Measurements from ENCODE around the gene ITM2B. TPM values are rescaled to one million over a fixed set of nuclear protein-coding genes. Genes with fewer than 3 reads are reported as not detected.

The ITM2B gene
- total RNA-seq, 4 donors from 2014 or later = 107 to 209 (median 168) TPM

DNA sequence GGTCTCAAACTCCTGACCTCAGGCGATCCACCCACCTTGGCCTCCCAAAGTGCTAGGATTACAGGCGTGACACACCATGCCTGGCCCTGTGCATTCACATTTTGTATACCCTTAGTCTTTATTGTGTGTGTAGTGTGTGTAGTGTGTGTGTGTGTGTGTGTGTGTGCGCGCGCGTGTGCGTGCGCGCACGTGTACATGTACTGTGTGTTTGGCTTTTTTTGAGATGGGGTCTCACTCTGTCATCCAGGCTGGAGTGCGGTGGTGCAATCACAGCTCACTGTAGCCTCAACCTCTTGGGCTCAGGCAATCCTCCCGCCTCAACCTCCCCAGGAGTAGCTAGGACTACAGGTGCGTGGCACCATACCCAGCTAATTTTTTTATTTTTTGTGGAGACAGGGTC, 22.1 kb downstream of the ITM2B start:
- H3K27ac ChIP-seq = no peak overlapping the region
- TF ChIP-seq, protein P1, sequence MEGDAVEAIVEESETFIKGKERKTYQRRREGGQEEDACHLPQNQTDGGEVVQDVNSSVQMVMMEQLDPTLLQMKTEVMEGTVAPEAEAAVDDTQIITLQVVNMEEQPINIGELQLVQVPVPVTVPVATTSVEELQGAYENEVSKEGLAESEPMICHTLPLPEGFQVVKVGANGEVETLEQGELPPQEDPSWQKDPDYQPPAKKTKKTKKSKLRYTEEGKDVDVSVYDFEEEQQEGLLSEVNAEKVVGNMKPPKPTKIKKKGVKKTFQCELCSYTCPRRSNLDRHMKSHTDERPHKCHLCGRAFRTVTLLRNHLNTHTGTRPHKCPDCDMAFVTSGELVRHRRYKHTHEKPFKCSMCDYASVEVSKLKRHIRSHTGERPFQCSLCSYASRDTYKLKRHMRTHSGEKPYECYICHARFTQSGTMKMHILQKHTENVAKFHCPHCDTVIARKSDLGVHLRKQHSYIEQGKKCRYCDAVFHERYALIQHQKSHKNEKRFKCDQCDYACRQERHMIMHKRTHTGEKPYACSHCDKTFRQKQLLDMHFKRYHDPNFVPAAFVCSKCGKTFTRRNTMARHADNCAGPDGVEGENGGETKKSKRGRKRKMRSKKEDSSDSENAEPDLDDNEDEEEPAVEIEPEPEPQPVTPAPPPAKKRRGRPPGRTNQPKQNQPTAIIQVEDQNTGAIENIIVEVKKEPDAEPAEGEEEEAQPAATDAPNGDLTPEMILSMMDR (IDR thresholded peaks at IDR 0.05 in 4 of 5, conservative IDR thresholded peaks at IDR 0.05 in 1 of 5) = no peak
- no peak for TF ChIP-seq POLR2A (IDR thresholded peaks at IDR 0.05)
- ATAC-seq (no peak), DNase-seq (no peak)
- no peak overlapping the region for H3K4me3 ChIP-seq
- H3K27me3 ChIP-seq = no peaks in the 10 kb centered on the region
- intact Hi-C loops (cut with DNase I; ENCODE audit: low total_unique reads) = no loop called here
- no peaks in the 10 kb centered on the region for H3K9me3 ChIP-seq
- in situ Hi-C loops (cut with MboI; ENCODE audit: low sequenced_read_pairs in 4 of 4) = no loop called here
- H3K36me3 ChIP-seq = peaks cover 0 to 61% of the 10 kb centered on the region in 2 donors
- peaks cover 24 to 30% of the 10 kb centered on the region in 2 donors for H3K4me1 ChIP-seq

DNA sequence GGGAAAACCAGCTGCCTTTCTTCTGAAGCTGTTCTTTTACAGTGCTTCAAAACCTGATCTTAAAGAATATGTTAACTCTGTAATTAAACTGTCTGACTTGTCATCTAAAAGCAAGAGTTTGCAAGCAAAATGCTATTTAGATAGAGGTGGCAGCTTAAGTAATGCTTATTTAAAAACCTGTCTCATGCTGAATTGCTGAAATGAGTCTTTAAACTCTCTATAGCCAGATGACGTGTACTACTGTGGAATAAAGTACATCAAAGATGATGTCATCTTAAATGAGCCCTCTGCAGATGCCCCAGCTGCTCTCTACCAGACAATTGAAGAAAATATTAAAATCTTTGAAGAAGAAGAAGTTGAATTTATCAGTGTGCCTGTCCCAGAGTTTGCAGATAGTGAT, 22.9 kb downstream of the ITM2B start:
- no peak for TF ChIP-seq POLR2A (IDR thresholded peaks at IDR 0.05)
- TF ChIP-seq, protein P1 (IDR thresholded peaks at IDR 0.05 in 4 of 5, conservative IDR thresholded peaks at IDR 0.05 in 1 of 5) = no peak
- no peaks in the 10 kb centered on the region for H3K9me3 ChIP-seq
- no peak overlapping the region for H3K27ac ChIP-seq
- no peak for ATAC-seq
- no peak for DNase-seq
- H3K27me3 ChIP-seq = no peaks in the 10 kb centered on the region
- intact Hi-C loops (cut with DNase I; ENCODE audit: low total_unique reads) (no loop called here), in situ Hi-C loops (cut with MboI; ENCODE audit: low sequenced_read_pairs in 4 of 4) (no loop called here)
- peaks cover 18 to 27% of the 10 kb centered on the region in 2 donors for H3K4me1 ChIP-seq
- peaks cover 0 to 68% of the 10 kb centered on the region in 2 donors for H3K36me3 ChIP-seq
- no peak overlapping the region for H3K4me3 ChIP-seq

DNA sequence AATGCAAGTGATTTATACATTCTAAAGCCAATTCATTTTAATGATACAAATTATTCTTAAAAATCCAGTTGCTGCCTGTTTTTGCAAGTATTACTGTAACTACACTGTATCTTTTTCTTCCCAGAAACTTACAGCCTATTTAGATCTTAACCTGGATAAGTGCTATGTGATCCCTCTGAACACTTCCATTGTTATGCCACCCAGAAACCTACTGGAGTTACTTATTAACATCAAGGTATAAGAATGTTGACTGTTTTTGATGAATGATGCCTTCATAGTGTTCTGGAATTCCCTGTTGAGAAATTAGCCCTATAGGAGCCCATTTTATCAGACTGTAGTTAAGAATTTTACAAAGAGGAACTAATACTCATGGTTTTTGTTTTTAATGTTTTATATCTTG, 25.0 kb downstream of the ITM2B start:
- H3K4me1 ChIP-seq = peaks cover 0 to 8% of the 10 kb centered on the region in 2 donors
- no peak overlapping the region for H3K27ac ChIP-seq
- no peaks in the 10 kb centered on the region for H3K27me3 ChIP-seq
- DNase-seq = no peak
- no peaks in the 10 kb centered on the region for H3K9me3 ChIP-seq
- TF ChIP-seq, protein P1 (IDR thresholded peaks at IDR 0.05 in 4 of 5, conservative IDR thresholded peaks at IDR 0.05 in 1 of 5) = no peak
- TF ChIP-seq POLR2A (IDR thresholded peaks at IDR 0.05) = no peak
- intact Hi-C loops (cut with DNase I; ENCODE audit: low total_unique reads) = no loop called here
- in situ Hi-C loops (cut with MboI; ENCODE audit: low sequenced_read_pairs in 4 of 4) = no loop called here
- H3K36me3 ChIP-seq = peaks cover 0 to 89% of the 10 kb centered on the region in 2 donors
- H3K4me3 ChIP-seq = no peak overlapping the region
- no peak for ATAC-seq

GRCh38 chr13:48258430-48258829, 25.4 kb downstream of the ITM2B start:
- no peaks in the 10 kb centered on the region for H3K27me3 ChIP-seq

More at GRCh38 chr13:48258430-48258829, 25.4 kb downstream of the ITM2B start:
- intact Hi-C loops (cut with DNase I; ENCODE audit: low total_unique reads) (no loop called here), in situ Hi-C loops (cut with MboI; ENCODE audit: low sequenced_read_pairs in 4 of 4) (no loop called here)
- no peak for DNase-seq
- ATAC-seq = no peak
- H3K9me3 ChIP-seq = no peaks in the 10 kb centered on the region
- peaks cover 0 to 5% of the 10 kb centered on the region in 2 donors for H3K4me1 ChIP-seq
- H3K36me3 ChIP-seq = peaks cover 0 to 93% of the 10 kb centered on the region in 2 donors
- no peak overlapping the region for H3K27ac ChIP-seq
- H3K4me3 ChIP-seq = no peak overlapping the region
- no peak for TF ChIP-seq POLR2A (IDR thresholded peaks at IDR 0.05)
- TF ChIP-seq, protein P1 (IDR thresholded peaks at IDR 0.05 in 4 of 5, conservative IDR thresholded peaks at IDR 0.05 in 1 of 5) = no peak
